GM21360 (cell line): ENCODE data around the gene RAB6B.

Experiments
- ATAC-seq: cut with Tn5 transposase; IDR thresholded peaks from one replicate; pipeline ENCODE4 v1.9.1; 2021; ENCODE audit warnings: mild to moderate bottlenecking, moderate library complexity; ENCODE audit not compliant: unreplicated experiment

Gene RAB6B

DNA sequence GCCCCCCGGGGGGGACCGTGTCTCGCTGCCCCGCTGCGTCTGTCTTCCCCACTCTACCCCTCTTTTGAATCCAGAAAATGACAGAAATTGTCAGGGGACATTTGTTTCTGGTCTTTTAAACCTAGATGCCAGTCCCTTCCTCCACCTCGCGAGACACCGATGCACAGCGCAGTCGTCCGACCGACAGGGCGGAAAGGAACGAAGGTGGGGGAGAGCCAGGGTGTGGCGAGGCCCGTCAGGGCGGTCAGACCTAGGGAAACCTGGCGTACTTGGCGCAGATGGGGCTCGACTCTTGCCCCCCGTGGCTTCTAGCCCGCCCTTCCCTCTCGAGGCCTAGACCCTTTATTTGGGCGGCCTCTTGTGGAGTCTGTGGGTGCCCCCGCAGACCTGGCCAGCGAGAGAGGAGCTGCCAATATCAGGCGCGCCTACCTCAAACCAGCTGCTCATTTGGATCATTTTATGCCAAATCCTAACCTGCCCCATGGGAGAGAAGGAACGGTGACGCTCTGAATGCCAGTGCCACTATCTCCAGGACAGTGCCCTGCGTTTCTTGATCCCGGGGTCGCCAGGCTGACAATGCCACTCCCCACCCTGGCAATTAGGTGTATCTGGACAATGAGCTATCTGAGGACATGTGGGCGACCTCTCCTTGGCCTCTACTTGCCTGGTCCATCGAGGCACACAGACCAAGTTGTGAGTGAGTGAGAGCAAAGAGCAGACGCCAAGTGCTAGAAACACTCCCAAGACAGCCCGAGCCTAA, 500 bp upstream of the RAB6B start:
- no peak for ATAC-seq

- no peak for ATAC-seq
Observed at GRCh38 chr3:133894353-133895207, 1.1 kb downstream of the RAB6B start.

GRCh38 chr3:133893683-133894352, 1.9 kb downstream of the RAB6B start:
- no peak for ATAC-seq

DNA sequence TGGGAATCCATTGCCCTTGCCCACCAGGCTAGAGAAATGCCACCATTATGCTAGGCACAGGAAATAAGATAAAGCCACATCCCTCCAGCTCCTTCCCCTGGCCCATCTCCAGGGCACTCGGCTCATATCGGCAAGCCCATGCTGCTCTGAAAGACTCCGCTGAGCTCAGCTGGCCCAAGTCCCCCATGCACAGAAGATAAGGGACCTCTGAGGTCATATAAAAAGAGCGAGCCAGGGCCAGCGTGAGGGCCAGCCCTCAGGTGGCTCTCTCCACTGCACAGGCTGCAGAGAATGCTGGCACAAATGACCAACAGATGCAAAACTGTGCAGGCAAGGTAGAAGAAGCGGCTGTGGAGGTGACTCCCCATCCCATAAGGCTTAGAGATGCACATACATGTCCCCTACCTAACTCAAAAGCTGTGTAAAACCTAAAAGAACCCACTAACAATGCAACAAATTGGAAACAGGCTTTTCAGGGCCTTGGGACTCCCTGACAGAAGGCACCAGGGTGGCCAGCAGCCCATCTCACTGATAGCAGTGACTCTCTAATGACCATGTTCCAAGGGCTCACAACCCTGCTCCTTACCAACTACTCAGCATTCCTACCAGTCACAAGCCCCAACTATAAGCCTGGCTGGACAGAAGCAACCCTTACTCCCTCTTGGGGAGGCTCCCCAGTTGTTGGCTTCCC, 3.0 kb downstream of the RAB6B start:
- ATAC-seq: no peak

DNA sequence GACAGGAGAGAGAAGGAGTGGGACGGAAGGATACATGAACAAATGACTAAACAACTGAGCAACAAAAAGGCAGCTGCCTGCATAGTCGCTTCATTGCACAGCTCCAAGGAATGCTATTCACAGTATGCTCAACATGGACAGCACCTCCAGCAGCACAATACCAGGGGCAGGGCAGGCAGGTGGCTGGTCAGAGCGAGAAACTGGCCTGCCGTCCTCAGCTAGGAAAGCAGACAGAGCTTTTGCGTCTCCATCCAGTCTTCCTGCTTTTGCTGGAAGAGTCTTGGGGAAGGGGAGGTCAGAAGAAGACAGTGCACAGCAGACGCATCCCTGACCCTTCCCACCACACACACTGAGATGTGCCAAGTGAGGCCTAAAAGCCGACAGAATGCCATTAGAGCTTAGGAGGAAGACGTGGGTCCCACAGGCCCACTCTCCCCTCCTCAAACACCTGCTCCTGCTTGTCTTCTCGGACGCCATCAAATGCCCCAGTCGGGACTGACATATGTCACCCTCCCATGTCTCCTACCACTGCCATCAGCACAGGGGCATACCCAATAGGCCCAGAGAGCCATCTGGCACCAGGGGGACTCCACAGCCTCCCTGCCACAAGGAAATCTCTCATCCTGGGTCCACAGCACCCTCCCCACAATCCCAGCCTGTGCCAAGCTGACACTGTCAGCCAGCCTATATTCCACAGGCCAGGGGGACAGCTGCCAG, 3.9 kb downstream of the RAB6B start:
- no peak for ATAC-seq

- ATAC-seq: no peak
Observed at GRCh38 chr3:133890972-133891644, 4.6 kb downstream of the RAB6B start.

DNA sequence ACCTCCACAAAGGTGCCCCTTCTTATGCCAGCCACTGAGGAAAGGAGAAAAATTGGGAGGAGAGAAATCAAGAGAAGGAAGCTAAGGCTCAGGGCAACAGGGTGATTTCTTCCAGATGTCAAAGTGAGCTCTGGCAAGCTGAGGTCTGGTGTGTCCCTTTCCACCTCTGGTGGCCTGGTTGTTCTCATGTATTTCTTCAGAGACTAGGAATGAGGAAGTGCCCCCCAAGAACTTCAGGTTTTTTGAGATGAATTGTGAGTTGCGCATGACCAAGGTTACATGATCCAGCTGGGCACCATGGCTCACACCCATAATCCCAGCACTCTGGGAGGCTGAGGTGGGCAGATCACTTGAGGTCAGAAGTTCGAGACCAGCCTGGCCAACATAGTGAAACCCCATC, 5.6 kb downstream of the RAB6B start:
- ATAC-seq: no peak

DNA sequence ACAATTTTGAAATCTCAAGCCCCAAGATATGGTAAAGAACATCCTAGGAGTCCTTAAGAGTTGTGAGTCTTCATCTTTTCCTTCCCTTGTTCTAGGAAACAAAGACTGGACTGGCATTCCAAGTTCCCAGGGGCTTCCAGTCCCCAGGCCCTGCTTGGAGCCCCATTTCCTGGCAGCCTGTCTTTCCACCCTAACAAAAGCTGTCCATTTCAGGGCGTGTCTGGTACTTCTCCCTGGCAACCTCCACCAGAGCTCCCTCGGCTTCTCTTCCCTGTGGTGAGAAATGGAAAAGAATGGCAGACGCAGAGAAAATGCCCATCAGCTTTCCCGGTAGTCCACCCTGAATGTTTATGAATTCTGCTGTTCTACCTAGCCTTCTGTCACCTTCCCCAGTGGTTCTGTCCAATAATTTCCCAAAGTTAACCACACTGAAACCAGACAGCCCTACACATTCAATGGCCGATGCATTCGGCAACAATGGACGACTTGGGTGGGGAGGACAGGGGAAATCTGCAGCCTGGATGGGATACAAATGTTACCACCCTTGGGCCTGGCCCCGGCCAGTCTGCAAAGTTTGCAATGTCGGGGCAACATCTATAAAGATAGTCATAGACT, 6.8 kb downstream of the RAB6B start:
- ATAC-seq: no peak

DNA sequence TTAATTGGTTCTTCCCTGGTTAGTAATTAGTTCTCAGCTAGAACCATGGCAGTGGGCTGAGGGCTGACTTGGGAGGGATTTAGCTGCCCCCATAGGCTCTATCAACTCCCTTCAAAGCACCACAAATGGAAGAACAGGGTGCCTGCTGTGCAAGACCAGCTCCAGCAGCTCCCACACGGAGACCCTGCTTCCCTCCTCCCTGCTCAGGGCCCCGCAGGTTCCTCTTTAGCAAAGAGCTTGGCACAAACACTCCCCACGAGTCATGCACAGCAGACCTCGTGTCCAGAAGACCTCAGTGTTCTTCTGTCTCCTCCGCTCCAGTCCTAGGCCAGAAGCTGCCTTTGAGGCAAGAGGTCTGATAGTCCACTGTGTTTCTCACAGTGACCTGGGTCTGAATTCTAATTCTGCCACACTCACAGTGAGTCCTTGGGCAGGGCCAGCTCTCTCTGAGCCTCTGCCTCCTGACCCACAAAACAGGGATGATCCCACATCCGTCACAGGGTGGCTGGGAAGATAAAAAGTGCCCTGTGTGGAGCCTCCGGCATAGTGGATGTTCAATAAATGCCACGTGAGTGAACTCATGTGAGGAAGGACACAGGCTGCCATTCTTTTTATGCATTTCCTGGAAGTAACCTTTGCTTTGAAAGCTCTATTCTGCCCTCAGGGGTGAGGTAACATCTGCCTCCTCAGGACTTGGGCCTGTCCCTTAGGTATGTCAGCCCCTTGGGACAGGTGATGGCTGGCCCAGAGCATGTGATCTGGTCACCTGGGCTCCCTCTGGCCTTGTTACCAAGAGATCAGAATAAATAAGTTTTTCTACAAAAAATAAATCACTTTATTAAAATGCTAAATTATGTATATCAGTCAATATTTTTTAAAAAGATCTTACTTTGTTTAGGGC, 7.6 kb downstream of the RAB6B start:
- no peak for ATAC-seq

GRCh38 chr3:133887074-133887802, 8.4 kb downstream of the RAB6B start:
- ATAC-seq: no peak

- no peak for ATAC-seq
Observed at GRCh38 chr3:133886031-133886722, 9.5 kb downstream of the RAB6B start.

- ATAC-seq: no peak
Observed at GRCh38 chr3:133884887-133885711, 10.6 kb downstream of the RAB6B start.

- no peak for ATAC-seq
Observed at GRCh38 chr3:133884054-133884886, 11.4 kb downstream of the RAB6B start.

DNA sequence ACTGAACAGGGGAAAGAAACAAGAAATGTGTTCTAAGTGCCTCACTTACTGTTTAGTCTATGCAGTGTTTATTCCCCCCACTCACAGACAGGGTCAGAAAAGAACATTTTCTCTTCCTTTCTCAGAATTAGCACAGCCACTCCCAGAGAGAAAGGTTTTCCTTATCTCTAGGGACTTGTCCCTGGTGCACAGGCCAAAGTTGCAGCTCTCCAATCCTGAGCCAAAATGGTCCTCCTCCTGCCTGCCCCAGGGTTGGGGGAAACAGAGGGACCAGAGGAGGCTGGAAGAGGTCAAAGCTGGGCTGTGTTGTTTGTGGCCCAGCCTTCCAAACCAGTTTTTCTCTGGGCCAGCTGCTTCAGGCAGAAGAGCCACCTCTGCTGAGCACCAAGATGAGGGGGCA, 12.0 kb downstream of the RAB6B start:
- ATAC-seq: no peak

GRCh38 chr3:133882986-133883586, 12.6 kb downstream of the RAB6B start:
- no peak for ATAC-seq
